Measurements from ENCODE around the gene ZBTB42.

ZBTB42 gene

DNA sequence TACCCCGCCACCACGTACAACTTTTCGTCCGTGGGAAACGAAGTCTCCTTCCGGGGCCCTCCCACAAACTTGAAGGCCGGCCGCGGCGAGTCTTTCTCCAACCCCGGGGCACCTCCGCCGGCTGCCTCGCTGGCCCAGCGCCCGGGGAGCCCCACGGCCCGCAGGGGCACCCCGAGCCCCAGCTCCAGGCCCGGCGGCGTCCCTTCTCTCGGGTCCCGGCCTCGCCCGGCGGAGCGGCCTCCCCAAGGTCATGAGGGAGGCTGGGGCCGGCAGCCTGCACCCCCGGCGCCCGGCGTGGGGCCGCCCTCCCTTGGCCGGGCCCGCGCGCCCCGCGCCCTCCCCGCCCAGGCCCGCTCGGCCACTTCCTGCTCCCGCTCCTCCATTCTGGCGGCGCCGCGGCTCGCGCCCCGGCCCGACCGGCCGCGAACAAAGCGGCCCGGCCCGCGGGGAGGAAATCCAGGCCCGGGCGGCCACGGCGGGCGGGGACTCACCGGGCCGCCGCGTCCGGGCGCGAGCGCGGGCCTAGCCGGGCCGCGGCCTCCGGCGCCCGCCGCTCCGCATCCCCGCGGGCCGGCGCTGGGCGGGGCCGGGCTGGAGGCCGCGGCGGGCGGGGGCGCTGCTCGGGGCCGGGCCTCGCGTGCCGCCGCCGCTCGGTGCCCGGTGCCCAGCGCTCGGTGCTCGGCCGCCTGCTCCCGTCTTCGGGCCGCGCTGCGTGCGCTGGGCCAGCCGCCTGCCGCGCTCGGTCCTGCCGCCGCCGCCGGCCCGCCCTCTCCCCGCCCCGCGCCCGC lies 5.7 kb upstream of the ZBTB42 start, which contains the start of gene AKT1:
Gene AKT1 (minus strand): TSS at position 756 of the 788 bp plus-strand sequence. CDS start 3,105 bp downstream, outside the sequence.
- Mint-ChIP-seq H3K4me3 (peak within 1 kb of the TSS; percentile 83), H3K27ac (peak within 1 kb of the TSS; percentile 85), H3K36me3 (peaks cover 33% of the 10 kb centered on the region), H3K9me3 (no peaks in the 10 kb centered on the region), H3K4me1 (peaks cover 47% of the 10 kb centered on the region)
- ATAC-seq (peak; percentile 60), DNase-seq (ENCODE audit: low spot score in 2 of 2) (peak; percentile 20 to 69)

DNA sequence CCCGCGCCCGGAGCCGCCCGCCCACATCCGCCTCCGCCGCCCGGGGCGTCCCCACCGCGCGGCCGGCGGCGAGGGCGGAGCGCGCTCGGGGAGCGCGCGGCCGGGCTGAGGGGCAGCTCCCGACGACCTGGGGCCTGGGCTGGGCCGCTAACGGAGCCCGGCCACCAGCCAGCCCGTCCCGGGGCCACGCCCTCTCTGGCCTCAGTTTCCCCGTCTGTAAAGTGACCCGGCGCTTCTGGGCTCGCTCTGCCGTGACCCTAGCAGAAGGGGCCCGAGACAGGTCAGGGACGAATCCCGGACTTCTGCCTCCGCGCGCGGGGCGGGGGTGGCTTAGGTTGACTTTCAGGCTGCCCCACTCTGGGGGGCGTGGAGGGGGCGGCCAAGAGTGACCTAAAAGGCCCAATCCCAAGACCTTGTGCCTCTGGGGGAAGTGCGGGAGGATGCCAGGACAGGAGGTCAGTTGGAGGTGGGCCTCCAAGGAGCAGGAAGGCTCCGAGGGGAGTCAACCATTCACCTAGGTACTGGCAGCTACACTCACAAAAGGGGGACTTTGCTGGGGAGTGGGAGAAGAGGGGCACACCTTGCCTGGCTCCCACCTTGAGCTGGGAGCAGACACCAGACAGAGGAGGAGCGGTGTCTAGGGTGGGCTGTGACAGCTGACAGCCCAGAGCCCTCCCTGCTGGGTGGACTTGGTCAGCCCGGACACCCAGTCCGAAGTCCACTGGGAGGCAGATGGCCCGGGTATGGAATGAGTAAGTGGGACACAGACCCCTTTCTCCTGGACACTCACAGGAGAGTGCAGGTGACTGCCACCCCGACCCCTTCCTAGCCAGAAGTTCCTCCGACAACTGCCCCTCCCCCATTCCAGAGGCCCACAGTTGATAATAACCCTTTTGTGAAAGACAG lies 4.9 kb upstream of the ZBTB42 start:
- Mint-ChIP-seq H3K36me3 (peaks cover 29% of the 10 kb centered on the region), H3K4me3 (peak overlapping the region; percentile 66), H3K4me1 (peaks cover 44% of the 10 kb centered on the region), H3K9me3 (no peaks in the 10 kb centered on the region), H3K27ac (peak overlapping the region; percentile 84)
- peak in 1 of 2 donors; percentile 38 for DNase-seq (ENCODE audit: low spot score in 2 of 2)
- ATAC-seq: peak; percentile 60

DNA sequence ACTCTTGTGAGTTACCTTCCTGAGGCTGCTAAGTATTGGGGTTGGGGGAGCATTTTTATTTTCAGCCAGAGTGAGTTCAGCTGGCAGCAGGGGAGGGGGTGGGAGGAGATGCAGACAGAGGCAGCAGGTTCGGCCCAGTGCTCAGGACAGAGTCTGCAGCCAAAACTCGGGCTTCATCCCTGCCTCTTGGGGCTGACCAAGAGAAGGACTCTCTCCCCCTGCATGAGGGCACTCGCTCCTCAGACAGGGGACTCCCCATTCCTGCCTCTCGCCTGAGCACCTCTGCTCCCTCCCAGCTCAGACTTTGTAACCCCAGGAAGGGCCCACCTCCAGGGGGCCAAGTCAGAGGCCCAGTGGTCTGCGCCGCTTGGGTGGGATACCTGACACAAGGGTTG lies 4.2 kb upstream of the ZBTB42 start:
- H3K4me1 Mint-ChIP-seq: peaks cover 44% of the 10 kb centered on the region
- H3K27ac Mint-ChIP-seq: no peak overlapping the region
- ATAC-seq: no peak
- no peaks in the 10 kb centered on the region for H3K9me3 Mint-ChIP-seq
- H3K4me3 Mint-ChIP-seq: peak overlapping the region; percentile 66
- peaks cover 22% of the 10 kb centered on the region for H3K36me3 Mint-ChIP-seq
- DNase-seq (ENCODE audit: low spot score in 2 of 2): no peak

DNA sequence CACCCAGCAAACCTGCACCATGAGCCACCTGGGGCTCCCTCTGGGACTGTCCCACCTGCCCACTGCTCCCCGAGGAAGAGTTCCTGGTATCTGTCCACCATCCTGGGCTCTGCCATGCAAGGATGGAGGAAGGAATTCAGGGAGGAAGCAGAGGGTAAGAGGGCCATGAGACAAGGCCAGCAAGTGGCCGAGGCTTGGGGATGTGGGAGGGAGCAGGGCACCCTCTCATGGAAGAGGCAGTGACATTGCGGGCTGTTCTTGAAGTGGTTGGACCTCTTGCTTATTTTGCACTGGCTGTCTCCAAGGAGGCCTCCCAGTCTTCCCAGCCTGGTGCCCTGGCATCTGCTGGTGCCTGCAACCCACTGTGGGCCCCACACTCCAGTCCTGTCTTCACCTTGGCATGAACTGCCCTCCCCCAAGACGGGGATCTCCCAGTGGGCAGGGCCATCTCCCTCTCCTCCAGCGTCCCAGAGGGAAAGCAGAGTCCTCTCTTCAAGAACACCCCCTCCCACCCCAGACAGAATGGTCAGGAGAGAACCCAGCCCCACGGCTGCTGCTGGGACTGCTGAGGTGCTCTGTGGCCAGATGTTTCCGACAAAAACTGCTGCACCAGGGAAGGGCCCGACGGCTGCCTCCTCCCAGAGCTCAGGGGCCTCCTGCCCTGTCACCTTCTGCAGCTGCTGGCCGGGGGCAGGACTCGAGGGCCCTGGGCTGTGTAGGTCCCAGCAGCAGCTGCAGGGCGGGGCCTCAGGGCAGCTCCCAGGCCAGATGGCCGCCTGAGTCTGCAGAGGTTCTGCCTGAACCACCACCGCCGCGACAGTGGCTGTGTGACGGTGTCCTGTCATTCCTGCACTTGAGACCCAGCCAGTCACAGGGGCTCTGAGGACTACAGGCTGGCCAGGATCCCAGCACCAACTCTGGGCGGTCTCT lies 3.5 kb upstream of the ZBTB42 start:
- ATAC-seq (no peak), DNase-seq (ENCODE audit: low spot score in 2 of 2) (no peak)
- H3K4me3 Mint-ChIP-seq: peak overlapping the region; percentile 66
- peak overlapping the region; percentile 12 for H3K27ac Mint-ChIP-seq
- no peaks in the 10 kb centered on the region for H3K9me3 Mint-ChIP-seq
- peaks cover 21% of the 10 kb centered on the region for H3K36me3 Mint-ChIP-seq
- peaks cover 46% of the 10 kb centered on the region for H3K4me1 Mint-ChIP-seq

DNA sequence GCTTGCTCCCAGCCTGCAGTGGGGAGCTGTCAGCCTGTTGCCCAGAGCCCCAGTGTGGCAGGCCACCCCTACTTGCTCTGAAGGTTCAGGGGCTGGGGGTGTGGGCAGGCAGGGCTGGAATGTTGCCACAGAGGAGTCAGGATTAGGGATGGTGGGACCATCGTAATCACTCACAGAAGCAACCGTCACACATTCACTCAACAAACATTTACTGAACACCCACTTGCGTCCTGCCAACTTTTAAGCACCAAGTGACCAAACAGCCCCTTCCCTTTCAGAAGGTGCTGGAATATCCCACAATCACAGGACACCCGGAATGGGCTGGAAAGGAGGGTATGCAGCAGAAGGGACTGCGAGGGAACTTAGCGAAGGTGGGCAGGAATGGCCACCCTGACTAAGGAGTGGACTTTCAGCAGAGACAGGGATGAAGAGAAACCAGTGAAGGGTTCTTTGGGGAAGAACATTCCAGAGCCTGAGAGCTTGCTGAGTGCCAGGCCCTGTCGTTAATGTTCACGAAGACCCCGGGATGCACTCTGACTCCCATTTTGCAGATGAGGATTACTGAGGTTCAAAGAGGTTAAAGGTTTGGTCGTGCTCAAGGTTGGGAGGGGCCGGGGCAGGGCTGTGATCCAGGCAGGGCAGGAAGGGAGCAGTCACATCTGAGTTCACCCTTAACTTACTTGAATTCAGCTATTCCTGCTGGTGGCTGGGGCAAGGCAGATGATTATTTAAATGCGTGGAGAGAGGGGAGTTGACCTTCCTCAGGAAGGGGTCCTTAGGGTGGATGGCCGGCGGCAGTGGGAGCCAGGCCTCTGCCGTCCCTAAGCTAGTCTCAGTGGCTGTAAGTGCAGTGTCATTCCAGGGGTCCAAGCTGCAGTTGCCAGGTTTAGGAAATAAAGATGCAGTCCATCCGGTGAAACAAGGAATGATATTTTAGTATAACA lies 2.3 kb upstream of the ZBTB42 start:
- Mint-ChIP-seq H3K9me3 (no peaks in the 10 kb centered on the region), H3K27ac (peak overlapping the region; percentile 58), H3K36me3 (peaks cover 12% of the 10 kb centered on the region), H3K4me1 (peaks cover 39% of the 10 kb centered on the region), H3K4me3 (peak overlapping the region; percentile 50)
- DNase-seq (ENCODE audit: low spot score in 2 of 2) (no peak), ATAC-seq (no peak)

DNA sequence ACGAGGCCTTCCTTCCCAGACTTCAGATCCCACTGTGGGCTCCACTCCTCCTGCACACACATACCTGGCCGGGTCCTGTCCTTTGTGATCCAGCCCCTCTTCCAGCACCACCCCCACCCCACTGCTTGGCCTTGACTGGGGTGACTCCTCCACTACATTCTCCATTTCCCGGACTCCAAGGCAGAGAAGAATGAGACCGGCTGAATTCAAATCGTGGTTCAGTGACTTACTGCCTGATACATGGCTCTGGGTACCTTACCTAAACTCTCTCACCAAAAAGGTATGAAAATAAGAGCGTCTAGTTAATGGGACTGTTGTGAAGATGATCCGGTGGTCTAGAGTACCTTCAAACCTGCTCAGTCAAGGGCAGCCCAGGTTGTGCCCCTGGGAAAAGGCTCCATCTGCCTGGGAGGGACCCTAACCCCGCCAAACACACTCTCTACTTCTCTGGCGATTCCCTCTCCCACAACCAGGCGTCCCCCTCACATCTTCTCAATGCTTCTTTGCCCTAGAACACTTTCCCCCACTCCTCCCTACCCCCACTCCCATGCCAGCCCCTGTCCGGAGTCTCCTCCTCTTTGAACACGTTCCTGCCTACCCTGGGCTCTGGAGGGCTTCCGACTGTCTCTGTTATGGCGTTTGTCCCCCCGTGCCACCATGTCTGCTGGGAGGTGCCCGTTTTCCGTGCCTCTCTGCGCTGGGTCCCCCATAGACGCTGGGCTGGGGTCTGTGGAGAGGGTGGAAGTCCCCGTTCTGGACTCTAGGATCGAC lies 1.5 kb upstream of the ZBTB42 start:
- no peak for DNase-seq (ENCODE audit: low spot score in 2 of 2)
- peaks cover 32% of the 10 kb centered on the region for H3K4me1 Mint-ChIP-seq
- H3K4me3 Mint-ChIP-seq: peak overlapping the region; percentile 50

DNA sequence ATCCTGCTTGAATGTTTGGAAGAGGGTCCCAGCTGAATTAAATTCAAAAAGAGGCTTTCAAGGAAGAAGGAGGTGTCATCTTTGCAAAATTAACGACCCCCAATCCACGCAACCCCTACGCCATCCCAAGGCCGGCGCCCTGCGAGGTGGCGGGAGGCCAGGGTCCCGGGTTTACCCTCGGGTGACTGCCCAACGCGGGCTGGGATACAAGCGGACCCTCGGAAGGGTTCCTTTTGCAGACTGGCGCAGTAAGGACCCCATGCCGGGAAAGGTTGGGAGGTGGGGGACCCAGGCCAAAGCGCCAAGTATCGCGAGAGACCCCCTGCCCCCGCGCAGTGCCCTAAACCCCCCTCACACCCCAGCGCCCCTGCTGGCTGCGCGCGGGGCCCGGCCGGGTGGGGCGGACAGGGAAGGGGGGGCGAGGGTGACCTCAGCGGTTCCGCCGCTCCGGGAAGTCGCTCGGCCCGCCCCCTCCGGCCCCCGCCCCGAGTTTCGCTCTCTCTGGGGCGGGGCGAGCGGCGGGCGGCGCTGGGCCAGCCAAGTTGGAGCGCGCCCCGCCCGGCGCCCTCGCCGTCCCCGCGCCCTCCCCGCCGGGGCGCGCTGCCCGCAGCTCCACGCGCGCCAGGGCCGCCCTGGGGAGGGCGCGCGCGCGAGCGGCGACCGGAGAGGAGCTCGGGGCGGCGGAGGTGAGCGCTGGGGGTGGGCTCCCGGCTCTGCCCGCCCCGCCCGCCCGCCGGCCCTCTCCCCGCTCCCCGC lies 708 bp upstream of the ZBTB42 start:
- Mint-ChIP-seq H3K9me3 (no peaks in the 10 kb centered on the region), H3K27ac (peak overlapping the region; percentile 58), H3K4me1 (peaks cover 32% of the 10 kb centered on the region), H3K36me3 (no peaks in the 10 kb centered on the region), H3K4me3 (peak overlapping the region; percentile 50)
- DNase-seq (ENCODE audit: low spot score in 2 of 2) (peak; percentile 59 to 81), ATAC-seq (peak; percentile 76)

More for the DNA sequence above, 1.5 kb upstream of the ZBTB42 start:
- Mint-ChIP-seq H3K27ac (peak overlapping the region; percentile 58), H3K9me3 (no peaks in the 10 kb centered on the region), H3K36me3 (peaks cover 3% of the 10 kb centered on the region)
- ATAC-seq: no peak

DNA sequence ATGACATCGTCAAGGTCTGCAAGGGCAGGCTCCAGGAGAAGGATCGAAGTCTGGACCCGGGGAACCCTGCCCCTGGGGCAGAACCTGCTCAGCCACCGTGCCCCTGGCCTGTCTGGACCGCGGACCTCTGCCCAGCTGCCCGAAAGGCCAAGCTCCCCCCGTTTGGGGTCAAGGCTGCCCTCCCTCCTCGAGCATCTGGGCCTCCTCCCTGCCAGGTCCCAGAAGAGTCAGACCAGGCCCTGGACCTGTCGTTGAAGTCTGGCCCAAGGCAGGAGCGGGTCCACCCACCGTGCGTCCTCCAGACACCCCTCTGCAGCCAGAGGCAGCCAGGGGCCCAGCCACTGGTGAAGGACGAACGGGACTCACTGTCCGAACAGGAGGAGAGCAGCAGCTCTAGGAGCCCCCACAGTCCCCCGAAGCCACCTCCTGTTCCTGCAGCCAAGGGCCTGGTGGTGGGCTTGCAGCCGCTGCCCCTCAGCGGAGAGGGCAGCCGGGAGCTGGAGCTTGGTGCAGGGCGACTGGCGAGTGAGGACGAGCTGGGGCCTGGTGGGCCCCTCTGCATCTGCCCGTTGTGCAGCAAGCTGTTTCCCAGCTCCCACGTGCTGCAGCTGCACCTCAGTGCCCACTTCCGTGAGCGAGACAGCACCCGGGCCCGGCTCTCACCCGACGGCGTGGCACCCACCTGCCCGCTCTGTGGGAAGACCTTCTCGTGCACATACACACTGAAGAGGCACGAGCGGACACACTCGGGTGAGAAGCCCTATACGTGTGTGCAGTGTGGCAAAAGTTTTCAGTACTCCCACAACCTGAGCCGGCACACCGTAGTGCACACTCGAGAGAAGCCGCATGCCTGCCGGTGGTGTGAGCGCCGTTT lies 856 bp downstream of the ZBTB42 start:
- Mint-ChIP-seq H3K27ac (no peak overlapping the region), H3K36me3 (no peaks in the 10 kb centered on the region), H3K4me1 (peaks cover 31% of the 10 kb centered on the region), H3K4me3 (peak overlapping the region; percentile 79), H3K9me3 (no peaks in the 10 kb centered on the region)
- ATAC-seq (no peak), DNase-seq (ENCODE audit: low spot score in 2 of 2) (no peak)

DNA sequence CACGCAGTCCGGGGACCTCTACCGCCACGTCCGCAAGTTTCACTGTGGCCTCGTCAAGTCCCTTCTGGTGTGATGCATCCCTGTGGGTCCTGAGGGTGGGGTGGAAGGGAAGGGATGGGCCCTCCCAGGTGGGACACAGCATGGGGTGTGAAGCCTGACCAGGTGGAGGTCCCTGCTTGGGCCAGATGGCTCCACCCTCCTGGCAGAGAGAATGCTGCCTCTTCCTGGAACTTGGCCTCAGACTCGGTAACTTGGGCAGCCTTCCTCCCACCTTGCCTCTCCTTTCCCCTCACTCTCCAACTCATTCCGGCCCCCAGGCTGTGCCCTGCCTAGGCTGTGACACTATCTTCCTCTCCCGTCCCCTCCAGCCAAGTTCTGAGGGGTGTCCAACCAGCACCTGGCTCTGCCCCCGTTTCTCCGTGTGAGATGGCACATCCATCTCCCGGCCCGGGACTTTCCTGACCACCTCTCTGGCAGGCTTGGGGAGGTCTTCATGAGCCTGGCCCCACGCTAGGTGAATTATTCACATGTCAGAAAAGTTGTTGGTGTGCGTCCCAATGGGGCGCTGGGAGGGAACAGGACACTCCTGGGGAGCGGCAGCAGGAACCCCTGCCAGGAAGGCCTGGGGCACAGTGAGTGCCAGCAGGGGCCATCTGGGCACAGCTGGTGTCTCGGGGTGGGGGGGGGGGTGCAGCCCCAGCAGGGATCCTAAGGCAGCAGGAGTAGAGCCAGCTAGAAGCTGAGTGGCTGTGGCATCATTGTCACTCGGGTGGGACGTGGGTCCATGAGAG lies 1.7 kb downstream of the ZBTB42 start:
- H3K4me3 Mint-ChIP-seq: peak overlapping the region; percentile 79
- no peaks in the 10 kb centered on the region for H3K9me3 Mint-ChIP-seq
- H3K36me3 Mint-ChIP-seq: no peaks in the 10 kb centered on the region
- no peak for DNase-seq (ENCODE audit: low spot score in 2 of 2)
- ATAC-seq: no peak
- H3K4me1 Mint-ChIP-seq: peaks cover 33% of the 10 kb centered on the region
- no peak overlapping the region for H3K27ac Mint-ChIP-seq

DNA sequence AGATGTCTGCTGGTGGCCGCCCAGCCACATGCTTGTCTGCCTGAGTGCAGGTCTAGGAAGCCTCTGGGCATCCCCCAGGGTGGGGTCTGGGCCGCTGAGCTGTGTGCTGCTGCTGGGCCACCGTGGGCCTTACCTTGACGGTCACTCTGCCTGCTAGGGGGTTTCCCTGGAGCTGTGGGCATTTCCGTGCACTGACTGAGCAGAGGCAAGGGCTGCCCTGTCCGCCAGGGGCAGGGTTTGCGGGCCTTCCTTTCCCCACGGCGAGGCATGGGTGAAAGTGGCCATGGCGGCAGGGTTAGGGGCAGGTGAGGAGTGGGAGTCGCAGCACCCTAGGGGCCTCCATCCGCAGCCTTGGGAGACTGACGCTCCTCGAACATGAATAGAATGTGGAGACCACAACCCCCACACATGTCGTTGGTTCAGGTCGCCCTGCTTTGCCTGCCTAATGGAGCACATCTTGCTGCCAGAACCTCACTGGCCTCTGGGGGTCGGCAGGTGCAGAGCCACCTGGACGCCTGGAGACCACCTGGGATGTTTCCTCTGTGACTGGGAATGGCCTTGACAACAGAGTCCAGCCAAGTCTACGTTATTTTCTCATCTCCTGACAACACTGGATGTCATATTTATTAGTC lies 2.5 kb downstream of the ZBTB42 start:
- DNase-seq (ENCODE audit: low spot score in 2 of 2): no peak
- ATAC-seq: no peak
- peaks cover 27% of the 10 kb centered on the region for H3K4me1 Mint-ChIP-seq
- H3K4me3 Mint-ChIP-seq: no peak overlapping the region
- no peaks in the 10 kb centered on the region for H3K9me3 Mint-ChIP-seq
- no peak overlapping the region for H3K27ac Mint-ChIP-seq
- H3K36me3 Mint-ChIP-seq: no peaks in the 10 kb centered on the region

DNA sequence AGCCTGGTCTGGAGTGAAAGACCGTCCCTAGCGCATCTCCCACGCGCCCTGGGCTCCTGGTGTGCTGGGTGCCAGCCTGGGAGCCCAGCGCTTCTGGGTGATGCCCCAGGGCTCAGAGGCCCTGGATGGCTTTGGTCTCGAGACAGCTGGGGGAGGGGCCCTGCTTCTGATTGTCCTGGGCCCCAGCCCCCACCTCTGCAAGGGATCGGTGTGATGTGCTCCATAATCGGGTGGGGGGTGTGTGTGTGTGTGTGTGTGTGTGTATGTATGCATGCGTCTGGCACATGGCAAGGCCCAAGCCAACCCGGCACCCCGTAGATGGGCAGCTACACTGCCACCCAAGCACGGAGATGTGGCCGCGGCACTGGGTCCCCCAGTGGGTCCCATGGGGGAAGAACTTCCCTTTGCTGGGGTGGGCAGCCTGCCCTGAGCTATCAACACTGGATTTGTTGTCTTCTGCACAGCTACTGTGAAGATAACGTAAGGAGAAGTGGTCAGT lies 3.1 kb downstream of the ZBTB42 start:
- Mint-ChIP-seq H3K27ac (no peak overlapping the region), H3K4me3 (no peak overlapping the region)
- no peak for ATAC-seq

More for the DNA sequence above, 3.1 kb downstream of the ZBTB42 start:
- H3K36me3 Mint-ChIP-seq: no peaks in the 10 kb centered on the region
- H3K4me1 Mint-ChIP-seq: peaks cover 22% of the 10 kb centered on the region
- DNase-seq (ENCODE audit: low spot score in 2 of 2): no peak
- H3K9me3 Mint-ChIP-seq: no peaks in the 10 kb centered on the region
